GM03348 (cell line): Measurements from ENCODE around the gene SBF2.
"Not testable (repeated sequence)": the region's sequence is repeated elsewhere in the genome, so short reads cannot be mapped to it uniquely, and the experiment has no call there.

ENCODE experiments used
- DNase-seq: peaks from one replicate; pipeline ENCODE4 v3.0.0; 2012; ENCODE audit warnings: low spot score

Gene SBF2

GRCh38 chr11:10197091-10197490, 96.9 kb downstream of the SBF2 start:
- peak; percentile 60 for DNase-seq

GRCh38 chr11:10192036-10192435, 102.0 kb downstream of the SBF2 start:
- DNase-seq: peak; percentile 56

DNA sequence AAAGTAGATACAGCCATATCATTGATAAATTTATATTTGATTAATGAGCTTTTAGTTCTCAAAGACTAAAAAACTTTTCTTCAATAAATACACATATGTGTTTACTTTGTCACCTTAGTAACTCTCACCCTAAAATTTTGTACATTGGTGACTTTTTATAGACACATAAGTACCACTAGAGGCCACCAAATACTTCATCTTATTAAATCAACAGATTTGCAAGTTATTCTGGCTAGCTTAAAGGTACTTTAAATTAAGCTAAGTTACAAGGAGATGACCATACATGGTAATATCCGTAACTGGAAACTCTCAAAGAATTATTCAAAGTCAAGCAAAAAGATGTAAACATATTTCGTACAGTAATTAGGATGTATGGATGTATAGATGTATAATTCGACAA, 112.2 kb downstream of the SBF2 start:
- DNase-seq: peak; percentile 35

DNA sequence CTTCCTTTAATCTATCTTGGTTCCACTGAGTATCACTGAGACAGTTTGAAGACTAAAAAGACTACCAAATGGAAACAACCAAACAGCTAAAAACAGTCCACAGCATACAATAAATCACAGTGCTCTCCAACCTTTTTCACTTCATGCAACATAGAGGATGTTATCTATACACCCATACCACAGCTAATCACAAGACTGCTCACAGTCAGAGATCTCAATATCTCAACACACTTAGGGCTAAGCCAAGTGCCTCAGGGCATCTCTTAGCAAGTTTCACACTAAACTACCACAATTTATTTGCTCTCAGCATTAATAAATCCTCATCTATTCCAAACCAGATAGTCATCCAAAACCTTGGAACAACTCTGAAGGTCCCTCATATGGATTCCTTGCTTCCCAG, 129.4 kb downstream of the SBF2 start:
- no peak for DNase-seq

GRCh38 chr11:10162222-10162621, 131.8 kb downstream of the SBF2 start:
- DNase-seq: no peak

GRCh38 chr11:10160350-10160749, 133.7 kb downstream of the SBF2 start:
- DNase-seq: no peak

DNA sequence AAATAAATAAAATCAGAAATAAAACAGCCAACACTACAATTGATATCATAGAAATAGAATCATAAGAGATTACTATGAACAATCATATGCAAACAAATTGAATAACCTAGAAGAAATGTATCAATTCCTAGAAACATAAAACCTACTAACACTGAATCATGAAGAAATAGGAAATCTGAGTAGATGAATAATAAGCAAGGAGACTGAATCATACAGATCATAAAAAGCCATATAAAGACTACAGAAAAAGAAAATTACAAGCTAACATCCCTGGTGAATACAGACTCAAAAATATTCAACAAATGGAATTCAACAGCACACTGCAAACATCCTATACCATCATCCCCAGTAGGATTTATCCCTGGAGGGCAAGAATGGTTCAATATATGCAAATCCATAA, 135.6 kb downstream of the SBF2 start:
- no peak for DNase-seq

GRCh38 chr11:10155793-10156490, 138.1 kb downstream of the SBF2 start:
- no peak for DNase-seq

- DNase-seq: no peak
Measured at GRCh38 chr11:10150800-10151199, 143.2 kb downstream of the SBF2 start.

DNA sequence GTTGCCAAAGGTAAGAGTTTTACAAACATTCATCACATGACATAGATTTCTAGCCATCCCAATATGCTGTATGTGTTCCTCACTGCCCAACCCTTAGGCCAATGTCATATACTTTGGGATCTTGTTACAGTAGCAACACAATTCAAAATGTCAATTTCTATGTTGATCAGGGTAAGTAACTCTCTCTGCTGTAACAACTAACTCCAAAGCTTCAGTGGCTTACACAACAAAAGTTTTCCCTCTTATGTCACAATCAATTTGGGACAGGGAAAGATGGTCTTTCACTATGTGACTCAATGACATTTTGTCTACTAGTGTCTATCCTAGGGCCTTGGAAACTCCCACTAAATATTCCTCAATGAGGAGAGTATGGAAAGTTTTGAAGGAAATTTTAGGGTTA, 144.5 kb downstream of the SBF2 start:
- no peak for DNase-seq

GRCh38 chr11:10147195-10147594, 146.8 kb downstream of the SBF2 start:
- DNase-seq: no peak

- DNase-seq: no peak
Measured at GRCh38 chr11:10144954-10145353, 149.1 kb downstream of the SBF2 start.

- peak; percentile 86 for DNase-seq
Measured at GRCh38 chr11:10139656-10140055, 154.4 kb downstream of the SBF2 start.

DNA sequence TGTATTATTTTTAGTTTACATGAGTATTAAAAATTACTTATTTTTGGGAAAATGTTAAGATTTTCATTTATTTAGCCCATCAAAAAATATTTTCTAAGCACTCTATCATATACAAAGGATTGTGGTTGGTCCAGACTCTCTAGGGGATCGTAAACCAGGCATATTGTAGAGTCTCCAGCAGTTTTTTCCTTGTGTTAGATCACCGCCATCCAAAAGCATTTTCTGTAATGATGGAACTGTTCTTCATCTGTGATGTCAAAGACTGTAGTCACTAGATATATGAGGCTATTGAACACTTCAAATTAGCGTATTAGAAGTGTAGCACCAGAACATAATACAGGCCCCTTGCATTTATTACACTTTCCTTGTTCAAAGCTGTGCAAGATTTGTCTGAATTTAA, 154.9 kb downstream of the SBF2 start:
- no peak for DNase-seq

DNA sequence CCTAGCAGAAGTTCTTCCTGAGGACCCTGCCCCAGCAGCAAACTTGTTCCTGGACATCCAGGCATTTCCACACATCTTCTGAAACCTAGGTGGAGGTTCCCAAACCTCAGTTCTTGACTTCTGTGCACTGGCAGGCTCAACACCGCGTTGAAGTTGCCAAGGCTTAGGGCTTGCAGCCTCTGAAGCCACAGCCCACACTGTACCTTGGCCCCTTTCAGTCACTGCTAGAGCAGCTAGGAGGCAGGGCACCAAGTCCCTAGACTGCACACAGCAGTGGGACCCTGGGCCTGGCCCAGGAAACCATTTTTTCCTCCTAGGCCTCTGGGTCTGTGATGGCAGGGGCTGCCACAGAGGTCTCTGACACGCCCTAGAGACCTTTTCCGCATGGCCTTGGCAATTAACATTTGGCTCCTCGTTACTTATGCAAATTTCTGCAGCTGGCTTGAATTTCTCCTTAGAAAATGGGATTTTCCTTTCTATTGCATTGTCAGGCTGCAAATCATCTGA, 159.0 kb downstream of the SBF2 start:
- no peak for DNase-seq

DNA sequence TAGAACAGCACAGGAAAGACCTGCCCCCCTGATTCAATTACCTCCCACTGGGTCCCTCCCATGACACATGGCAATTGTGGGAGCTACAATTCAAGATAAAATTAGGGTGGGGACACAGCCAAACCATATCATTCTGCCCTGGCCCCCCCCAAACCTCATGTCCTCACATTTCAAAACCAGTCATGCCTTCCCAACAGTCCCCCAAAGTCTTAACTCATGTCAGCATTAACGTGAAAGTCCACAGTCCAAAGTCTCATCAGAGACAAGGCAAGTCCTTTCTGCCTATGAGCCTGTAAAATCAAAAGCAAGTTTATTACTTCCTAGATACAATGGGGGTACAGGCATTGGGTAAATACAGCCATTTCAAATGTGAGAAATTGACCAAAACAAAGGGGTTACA, 159.8 kb downstream of the SBF2 start:
- not testable (repeated sequence) for DNase-seq

- not testable (repeated sequence) for DNase-seq
Measured at GRCh38 chr11:10133251-10133650, 160.8 kb downstream of the SBF2 start.

DNA sequence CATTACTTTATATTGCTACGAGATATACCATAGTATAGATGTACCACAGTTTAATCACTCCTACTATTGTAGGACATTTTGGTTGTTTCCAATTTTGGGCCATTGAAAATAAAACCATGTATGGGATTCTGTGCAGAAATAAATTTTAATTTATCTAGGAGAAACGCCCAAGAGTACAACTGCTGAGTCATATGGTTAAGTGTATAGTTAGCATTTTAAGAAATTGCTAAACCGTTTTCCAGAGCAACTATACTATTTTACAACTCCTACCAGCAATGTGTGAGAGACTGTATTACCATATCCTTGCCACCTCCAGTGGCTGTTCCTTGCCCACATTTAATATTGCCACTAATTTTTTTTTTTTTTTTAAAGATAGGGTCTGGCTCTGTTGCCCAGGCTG, 163.1 kb downstream of the SBF2 start:
- no peak for DNase-seq

- not testable (repeated sequence) for DNase-seq
Measured at GRCh38 chr11:10129184-10129583, 164.8 kb downstream of the SBF2 start.

- peak; percentile 49 for DNase-seq
Measured at GRCh38 chr11:10125522-10126133, 168.4 kb downstream of the SBF2 start.

DNA sequence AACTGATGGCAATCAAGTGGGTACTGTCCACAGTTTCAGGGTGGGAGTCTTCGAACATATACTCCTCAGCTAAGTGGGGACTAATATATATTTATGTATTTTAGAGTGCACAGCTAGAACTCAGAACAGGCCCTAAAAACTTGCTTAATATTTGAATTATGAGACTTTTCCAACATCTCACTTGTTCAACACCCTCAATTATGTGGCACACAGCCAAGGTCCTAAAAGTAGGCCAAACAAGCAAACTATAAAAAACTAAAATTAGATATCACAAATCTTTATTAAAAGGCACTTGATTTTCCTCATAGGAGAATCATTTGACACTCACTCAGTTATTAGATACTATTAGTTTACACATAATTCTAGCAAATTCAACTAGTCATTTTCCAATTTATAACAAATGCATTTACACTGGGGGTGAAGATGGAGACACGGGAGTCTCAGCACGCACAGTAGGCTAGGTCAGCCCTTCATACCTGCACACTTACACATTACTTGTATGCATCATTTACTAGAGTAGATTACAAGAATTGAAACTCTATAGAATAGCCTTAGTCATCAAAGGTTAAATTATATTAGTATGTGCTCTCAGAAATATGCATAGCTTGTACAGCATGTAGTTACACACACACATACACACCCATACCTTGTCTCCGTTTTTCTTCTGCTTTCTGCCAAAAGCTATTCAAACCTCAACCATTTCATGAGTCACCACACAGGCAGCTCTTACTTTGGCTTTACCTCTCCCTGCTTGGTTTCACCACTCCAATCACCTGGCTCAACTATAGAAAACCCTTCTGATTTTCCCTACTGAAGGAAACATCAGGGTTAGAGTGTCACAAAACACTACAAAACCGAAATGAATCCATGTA, 171.5 kb downstream of the SBF2 start:
- DNase-seq: peak; percentile 26

DNA sequence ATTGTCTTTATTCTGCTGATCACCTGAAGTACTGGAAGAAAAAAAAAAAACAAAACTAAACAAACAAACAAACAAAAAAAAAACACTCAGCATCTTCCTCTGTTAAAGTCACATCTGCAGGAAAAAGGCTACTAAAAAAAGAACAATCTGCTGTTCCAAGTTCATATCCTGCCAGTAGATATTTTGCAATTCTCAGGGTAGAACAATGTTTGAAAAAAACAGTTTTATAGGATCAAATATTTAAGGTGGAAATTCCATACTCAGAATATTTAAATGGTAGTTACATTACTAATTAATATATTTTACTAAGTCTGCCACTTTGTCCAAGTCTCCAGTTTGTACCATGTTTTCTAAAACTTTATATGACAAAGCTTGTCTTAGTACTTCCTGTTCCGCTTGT, 175.2 kb downstream of the SBF2 start:
- peak; percentile 15 for DNase-seq
